NT2/D1 (cell line): Measurements from ENCODE around the gene LRMDA.

Experiments
- DNase-seq: peaks from one replicate; pipeline ENCODE4 v3.0.0-alpha.2; 2011; ENCODE audit warnings: low read depth, low spot score
- H3K27me3 ChIP-seq: 2 replicates; pipeline ENCODE4 v1.6.0; 2011; ENCODE audit warnings: mild to moderate bottlenecking; ENCODE audit not compliant: insufficient read length, insufficient read depth
- H3K36me3 ChIP-seq: 2 replicates; pipeline ENCODE4 v1.6.1; 2011; ENCODE audit warnings: mild to moderate bottlenecking, low read length, mixed read lengths; ENCODE audit not compliant: insufficient read depth, insufficient read length
- H3K4me1 ChIP-seq: 2 replicates; pipeline ENCODE4 v1.5.1; 2011; ENCODE audit not compliant: insufficient read depth, insufficient read length
- H3K4me3 ChIP-seq: 2 replicates; pipeline ENCODE4 v1.5.1; 2011; ENCODE audit warnings: low read depth; ENCODE audit not compliant: insufficient read length
- H3K9ac ChIP-seq: 2 replicates; pipeline ENCODE4 v1.6.0; 2011; ENCODE audit warnings: low read depth; ENCODE audit not compliant: insufficient read length
- H3K9me3 ChIP-seq: 2 replicates; pipeline ENCODE4 v1.5.1; 2011; ENCODE audit warnings: mild to moderate bottlenecking, low read length; ENCODE audit not compliant: insufficient read depth
- SUZ12 ChIP-seq: IDR thresholded peaks from 2 replicates; pipeline ENCODE4 v1.6.1; 2011; ENCODE audit not compliant: insufficient read length, insufficient read depth; ENCODE audit errors: extremely low read depth
- YY1 ChIP-seq: IDR thresholded peaks from 2 replicates; pipeline ENCODE4 v1.6.1; 2011; ENCODE audit not compliant: insufficient read length, insufficient read depth
- ZNF274 ChIP-seq: IDR thresholded peaks from 2 replicates; pipeline ENCODE4 v1.6.1; 2011; ENCODE audit warnings: mild to moderate bottlenecking, low read depth, low read length

The LRMDA gene

GRCh38 chr10:76129213-76129612 lies 697.8 kb downstream of the LRMDA start:
- no peaks in the 10 kb centered on the region for H3K36me3 ChIP-seq
- no peak overlapping the region for H3K4me3 ChIP-seq
- TF ChIP-seq ZNF274, result no peak
- no peak for TF ChIP-seq YY1
- TF ChIP-seq SUZ12, result no peak
- peaks cover 5% of the 10 kb centered on the region for H3K4me1 ChIP-seq
- H3K9me3 ChIP-seq, result no peaks in the 10 kb centered on the region
- DNase-seq, result no peak
- H3K27me3 ChIP-seq, result no peaks in the 10 kb centered on the region
- no peak overlapping the region for H3K9ac ChIP-seq

- Histone ChIP-seq H3K9ac (no peak overlapping the region), H3K4me3 (no peak overlapping the region), H3K4me1 (peaks cover 6% of the 10 kb centered on the region), H3K27me3 (no peaks in the 10 kb centered on the region), H3K9me3 (no peaks in the 10 kb centered on the region), H3K36me3 (no peaks in the 10 kb centered on the region)
- no peak for DNase-seq
- TF ChIP-seq SUZ12 (no peak), ZNF274 (no peak), YY1 (no peak)
These were observed 699.5 kb downstream of the LRMDA start for GRCh38 chr10:76130892-76131291.

GRCh38 chr10:76133597-76134255 lies 702.3 kb downstream of the LRMDA start:
- no peak for TF ChIP-seq ZNF274
- TF ChIP-seq SUZ12, result no peak
- TF ChIP-seq YY1, result no peak
- H3K9me3 ChIP-seq, result no peaks in the 10 kb centered on the region
- no peak for DNase-seq

GRCh38 chr10:76136961-76137360 lies 705.5 kb downstream of the LRMDA start:
- Histone ChIP-seq H3K9me3 (no peaks in the 10 kb centered on the region), H3K36me3 (no peaks in the 10 kb centered on the region), H3K4me3 (no peak overlapping the region), H3K9ac (no peak overlapping the region), H3K4me1 (peaks cover 6% of the 10 kb centered on the region), H3K27me3 (no peaks in the 10 kb centered on the region)
- no peak for DNase-seq
- TF ChIP-seq YY1 (no peak), ZNF274 (no peak), SUZ12 (no peak)

More at GRCh38 chr10:76133597-76134255, 702.3 kb downstream of the LRMDA start:
- peaks cover 6% of the 10 kb centered on the region for H3K4me1 ChIP-seq
- H3K9ac ChIP-seq, result no peak overlapping the region
- H3K36me3 ChIP-seq, result no peaks in the 10 kb centered on the region
- no peaks in the 10 kb centered on the region for H3K27me3 ChIP-seq
- H3K4me3 ChIP-seq, result no peak overlapping the region

GRCh38 chr10:76138286-76138685 lies 706.9 kb downstream of the LRMDA start:
- no peak overlapping the region for H3K4me3 ChIP-seq
- DNase-seq, result no peak
- H3K9me3 ChIP-seq, result no peaks in the 10 kb centered on the region
- TF ChIP-seq YY1, result no peak
- TF ChIP-seq SUZ12, result no peak
- no peak for TF ChIP-seq ZNF274
- no peaks in the 10 kb centered on the region for H3K27me3 ChIP-seq
- no peaks in the 10 kb centered on the region for H3K36me3 ChIP-seq
- peaks cover 6% of the 10 kb centered on the region for H3K4me1 ChIP-seq
- no peak overlapping the region for H3K9ac ChIP-seq

- Histone ChIP-seq H3K4me3 (no peak overlapping the region), H3K9ac (no peak overlapping the region), H3K36me3 (no peaks in the 10 kb centered on the region), H3K9me3 (no peaks in the 10 kb centered on the region), H3K4me1 (peaks cover 4% of the 10 kb centered on the region), H3K27me3 (no peaks in the 10 kb centered on the region)
- DNase-seq, result no peak
- TF ChIP-seq YY1, result no peak
- no peak for TF ChIP-seq ZNF274
- TF ChIP-seq SUZ12, result no peak
These were observed 707.5 kb downstream of the LRMDA start for GRCh38 chr10:76138906-76139305.

GRCh38 chr10:76139431-76139830 lies 708.0 kb downstream of the LRMDA start:
- H3K4me3 ChIP-seq, result no peak overlapping the region
- no peaks in the 10 kb centered on the region for H3K9me3 ChIP-seq
- TF ChIP-seq SUZ12 (no peak), YY1 (no peak), ZNF274 (no peak)
- no peaks in the 10 kb centered on the region for H3K36me3 ChIP-seq
- DNase-seq, result no peak
- no peaks in the 10 kb centered on the region for H3K27me3 ChIP-seq
- no peaks in the 10 kb centered on the region for H3K4me1 ChIP-seq
- H3K9ac ChIP-seq, result no peak overlapping the region
